RWPE2 (cell line): ENCODE results near the gene ERCC6L2.

Source experiments
- ATAC-seq: fragments of 200-7000 bp; cut with Tn5 transposase; 3 replicates; pipeline ENCODE4 v1.9.1; 2021; ENCODE audit warnings: low read depth
- DNase-seq: peaks from one replicate; pipeline ENCODE4 v3.0.0-alpha.2; 2020; ENCODE audit warnings: low spot score
- H3K27ac ChIP-seq: fragments of 450-650 bp; 2 replicates; pipeline ENCODE4 v1.5.1; 2017; ENCODE audit warnings: mild to moderate bottlenecking; ENCODE audit not compliant: poor library complexity, severe bottlenecking
- H3K27me3 ChIP-seq: fragments of 250-450 bp; sonication (Bioruptor Pico); 2 replicates; pipeline ENCODE4 v1.5.1; 2021; ENCODE audit warnings: mild to moderate bottlenecking, moderate library complexity; ENCODE audit not compliant: insufficient read depth, poor library complexity, severe bottlenecking
- H3K36me3 ChIP-seq: fragments of 250-450 bp; sonication (Bioruptor Pico); 2 replicates; pipeline ENCODE4 v1.5.1; 2020; ENCODE audit warnings: low read depth, mild to moderate bottlenecking, moderate library complexity
- H3K4me1 ChIP-seq: fragments of 250-450 bp; sonication (Bioruptor Pico); 2 replicates; pipeline ENCODE4 v1.5.1; 2021; ENCODE audit warnings: mild to moderate bottlenecking, moderate library complexity; ENCODE audit not compliant: insufficient read depth, poor library complexity, severe bottlenecking
- H3K4me3 ChIP-seq: fragments of 250-450 bp; sonication (Bioruptor Pico); 2 replicates; pipeline ENCODE4 v1.5.1; 2021; ENCODE audit warnings: mild to moderate bottlenecking, moderate library complexity; ENCODE audit not compliant: severe bottlenecking
- H3K9me3 ChIP-seq: fragments of 250-450 bp; sonication (Bioruptor Pico); 2 replicates; pipeline ENCODE4 v1.5.1; 2021; ENCODE audit warnings: mild to moderate bottlenecking, moderate library complexity; ENCODE audit not compliant: severe bottlenecking
- CTCF ChIP-seq: fragments of 450-650 bp; IDR thresholded peaks from one replicate; pipeline ENCODE4 v1.5.1; 2017; ENCODE audit warnings: mild to moderate bottlenecking, moderate library complexity; ENCODE audit not compliant: poor library complexity, severe bottlenecking

ERCC6L2 gene

GRCh38 chr9:95854386-95855020 lies 21.0 kb upstream of the ERCC6L2 start:
- peaks cover 62% of the 10 kb centered on the region for H3K4me1 ChIP-seq
- DNase-seq (no peak), ATAC-seq (peak; percentile 64)
- H3K27ac ChIP-seq = peak overlapping the region; percentile 92
- no peak overlapping the region for H3K4me3 ChIP-seq
- no peaks in the 10 kb centered on the region for H3K9me3 ChIP-seq
- H3K27me3 ChIP-seq = no peaks in the 10 kb centered on the region
- no peaks in the 10 kb centered on the region for H3K36me3 ChIP-seq
- TF ChIP-seq CTCF = no peak

- peaks cover 65% of the 10 kb centered on the region for H3K4me1 ChIP-seq
- peak overlapping the region; percentile 92 for H3K27ac ChIP-seq
- H3K4me3 ChIP-seq = no peak overlapping the region
- H3K9me3 ChIP-seq = no peaks in the 10 kb centered on the region
- no peak for ATAC-seq
- no peaks in the 10 kb centered on the region for H3K36me3 ChIP-seq
- no peak for TF ChIP-seq CTCF
- H3K27me3 ChIP-seq = no peaks in the 10 kb centered on the region
- no peak for DNase-seq
These were observed 19.5 kb upstream of the ERCC6L2 start for GRCh38 chr9:95855961-95856360.

DNA sequence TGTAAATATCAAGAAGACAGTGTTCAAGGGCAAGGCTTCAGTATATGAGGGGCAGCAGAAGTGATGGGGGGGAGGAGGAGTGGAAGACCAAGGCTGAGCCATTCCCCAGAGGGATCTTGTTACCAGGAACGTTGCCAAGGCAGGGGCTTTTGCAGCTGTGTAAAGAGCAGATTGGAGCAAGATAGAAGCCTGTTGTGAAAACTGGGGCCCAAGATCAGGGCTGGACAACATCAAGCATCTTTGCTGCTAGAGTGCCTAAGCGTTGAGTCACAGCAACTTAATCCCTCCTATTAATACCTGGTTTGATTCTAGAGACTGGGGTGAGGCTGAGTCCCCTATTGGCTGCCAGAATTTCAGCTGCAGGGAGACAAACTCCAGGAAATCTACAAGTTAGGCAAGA lies 18.4 kb upstream of the ERCC6L2 start:
- DNase-seq (peak; percentile 91), ATAC-seq (peak; percentile 95)
- H3K27me3 ChIP-seq = no peaks in the 10 kb centered on the region

DNA sequence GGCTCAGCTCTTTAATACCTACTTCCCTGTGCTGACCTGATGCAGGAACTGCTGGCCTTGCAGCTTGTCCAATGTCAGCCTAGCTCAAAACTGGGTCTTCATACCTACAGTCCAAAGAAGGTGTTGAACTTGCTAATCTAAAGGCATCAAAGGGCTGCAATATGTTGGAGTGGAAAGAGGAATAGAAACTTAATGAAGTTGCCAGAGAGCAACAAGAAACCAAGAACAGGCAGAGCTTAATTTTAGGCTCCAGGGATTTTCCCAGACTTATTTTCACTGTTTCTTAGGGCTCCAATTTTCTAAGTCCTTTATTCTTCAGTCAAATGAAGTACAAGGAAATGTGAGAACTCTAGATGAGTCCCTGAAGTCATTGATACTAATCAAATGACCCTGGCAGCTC lies 17.6 kb upstream of the ERCC6L2 start:
- Histone ChIP-seq H3K4me1 (peaks cover 51% of the 10 kb centered on the region), H3K9me3 (no peaks in the 10 kb centered on the region), H3K27me3 (no peaks in the 10 kb centered on the region), H3K36me3 (no peaks in the 10 kb centered on the region), H3K4me3 (no peak overlapping the region), H3K27ac (peak overlapping the region; percentile 92)
- no peak for ATAC-seq
- no peak for TF ChIP-seq CTCF
- DNase-seq = no peak

More for the DNA sequence above, 18.4 kb upstream of the ERCC6L2 start:
- no peak overlapping the region for H3K4me3 ChIP-seq
- peak overlapping the region; percentile 92 for H3K27ac ChIP-seq
- no peak for TF ChIP-seq CTCF
- H3K36me3 ChIP-seq = no peaks in the 10 kb centered on the region
- H3K4me1 ChIP-seq = peaks cover 59% of the 10 kb centered on the region
- no peaks in the 10 kb centered on the region for H3K9me3 ChIP-seq

DNA sequence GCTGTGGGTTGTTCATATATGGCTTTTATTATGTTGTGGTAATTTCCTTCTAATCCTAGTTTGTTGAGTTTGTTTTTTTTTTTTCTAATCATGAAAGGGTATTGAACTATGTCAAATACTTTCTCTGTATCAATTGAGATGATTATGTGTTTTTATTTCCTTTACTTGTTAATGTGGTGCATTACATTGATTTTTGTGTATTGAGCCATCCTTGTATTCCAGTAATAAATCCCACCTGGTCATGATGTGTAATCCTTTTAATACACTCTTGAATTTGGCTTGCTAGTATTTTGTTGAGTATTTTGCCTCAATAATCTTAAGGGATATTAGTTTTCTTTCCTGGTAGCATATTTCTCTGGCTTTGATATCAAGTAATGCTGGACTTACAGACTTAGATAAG lies 13.1 kb upstream of the ERCC6L2 start:
- Histone ChIP-seq H3K27ac (no peak overlapping the region), H3K27me3 (no peaks in the 10 kb centered on the region), H3K9me3 (no peaks in the 10 kb centered on the region), H3K4me3 (no peak overlapping the region), H3K36me3 (no peaks in the 10 kb centered on the region), H3K4me1 (peaks cover 11% of the 10 kb centered on the region)
- no peak for DNase-seq
- no peak for TF ChIP-seq CTCF
- ATAC-seq = no peak
